ENCODE results near the gene ADAM30.

ADAM30 gene

DNA sequence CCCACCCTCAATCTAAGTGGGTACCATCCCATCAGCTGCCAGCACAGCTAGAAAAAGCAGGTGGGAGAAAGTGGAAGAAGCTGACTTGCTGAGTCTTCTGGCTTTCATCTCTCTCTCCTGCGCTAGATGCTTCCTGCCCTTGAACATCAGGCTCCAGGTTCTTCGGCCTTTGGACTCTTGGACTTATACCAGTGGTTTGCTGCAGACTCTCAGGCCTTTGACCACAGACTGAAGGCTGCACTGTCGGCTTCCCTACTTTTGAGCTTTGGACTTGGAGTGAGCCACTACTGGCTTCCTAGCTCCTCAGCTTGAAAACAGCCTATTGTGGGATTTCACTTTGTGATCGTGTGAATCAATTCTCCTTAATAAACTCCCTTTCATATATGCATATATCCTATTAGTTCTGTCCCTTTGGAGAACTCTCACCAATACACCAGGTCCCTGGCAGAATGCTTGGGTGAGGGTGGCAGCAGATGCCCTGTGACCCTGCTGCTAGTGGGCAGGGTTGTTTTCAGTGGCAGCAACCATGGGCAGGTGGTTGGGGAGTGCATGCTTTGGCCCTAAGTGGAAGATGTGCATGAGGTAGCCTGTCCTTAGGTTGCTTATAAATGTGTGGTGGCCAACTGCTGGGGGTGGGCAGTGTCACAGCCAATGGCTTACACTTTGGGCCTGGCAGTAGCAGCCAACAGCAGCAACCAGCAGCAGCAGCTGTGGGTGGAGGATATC is 10.8 kb upstream of the ADAM30 start:
- no peak for TF ChIP-seq POLR2AphosphoS5 (IDR thresholded peaks at IDR 0.05; ENCODE audit: low read depth, low read length)
- no peak for TF ChIP-seq TAF1 (IDR thresholded peaks at IDR 0.05; ENCODE audit: borderline replicate concordance, insufficient read depth, low read length)
- TF ChIP-seq, protein P1, sequence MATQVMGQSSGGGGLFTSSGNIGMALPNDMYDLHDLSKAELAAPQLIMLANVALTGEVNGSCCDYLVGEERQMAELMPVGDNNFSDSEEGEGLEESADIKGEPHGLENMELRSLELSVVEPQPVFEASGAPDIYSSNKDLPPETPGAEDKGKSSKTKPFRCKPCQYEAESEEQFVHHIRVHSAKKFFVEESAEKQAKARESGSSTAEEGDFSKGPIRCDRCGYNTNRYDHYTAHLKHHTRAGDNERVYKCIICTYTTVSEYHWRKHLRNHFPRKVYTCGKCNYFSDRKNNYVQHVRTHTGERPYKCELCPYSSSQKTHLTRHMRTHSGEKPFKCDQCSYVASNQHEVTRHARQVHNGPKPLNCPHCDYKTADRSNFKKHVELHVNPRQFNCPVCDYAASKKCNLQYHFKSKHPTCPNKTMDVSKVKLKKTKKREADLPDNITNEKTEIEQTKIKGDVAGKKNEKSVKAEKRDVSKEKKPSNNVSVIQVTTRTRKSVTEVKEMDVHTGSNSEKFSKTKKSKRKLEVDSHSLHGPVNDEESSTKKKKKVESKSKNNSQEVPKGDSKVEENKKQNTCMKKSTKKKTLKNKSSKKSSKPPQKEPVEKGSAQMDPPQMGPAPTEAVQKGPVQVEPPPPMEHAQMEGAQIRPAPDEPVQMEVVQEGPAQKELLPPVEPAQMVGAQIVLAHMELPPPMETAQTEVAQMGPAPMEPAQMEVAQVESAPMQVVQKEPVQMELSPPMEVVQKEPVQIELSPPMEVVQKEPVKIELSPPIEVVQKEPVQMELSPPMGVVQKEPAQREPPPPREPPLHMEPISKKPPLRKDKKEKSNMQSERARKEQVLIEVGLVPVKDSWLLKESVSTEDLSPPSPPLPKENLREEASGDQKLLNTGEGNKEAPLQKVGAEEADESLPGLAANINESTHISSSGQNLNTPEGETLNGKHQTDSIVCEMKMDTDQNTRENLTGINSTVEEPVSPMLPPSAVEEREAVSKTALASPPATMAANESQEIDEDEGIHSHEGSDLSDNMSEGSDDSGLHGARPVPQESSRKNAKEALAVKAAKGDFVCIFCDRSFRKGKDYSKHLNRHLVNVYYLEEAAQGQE (IDR thresholded peaks at IDR 0.05; ENCODE audit: insufficient read depth in 1 of 2, low read depth in 2 of 2, low read length in 2 of 2) = no peak
- TF ChIP-seq FOXP2 (optimal IDR thresholded peaks at IDR 0.05; ENCODE audit: borderline replicate concordance, extremely low read depth, extremely low read length, insufficient read depth) = no peak
- no peak for TF ChIP-seq SIN3A (IDR thresholded peaks at IDR 0.05; ENCODE audit: borderline replicate concordance, insufficient read depth, low read length)

DNA sequence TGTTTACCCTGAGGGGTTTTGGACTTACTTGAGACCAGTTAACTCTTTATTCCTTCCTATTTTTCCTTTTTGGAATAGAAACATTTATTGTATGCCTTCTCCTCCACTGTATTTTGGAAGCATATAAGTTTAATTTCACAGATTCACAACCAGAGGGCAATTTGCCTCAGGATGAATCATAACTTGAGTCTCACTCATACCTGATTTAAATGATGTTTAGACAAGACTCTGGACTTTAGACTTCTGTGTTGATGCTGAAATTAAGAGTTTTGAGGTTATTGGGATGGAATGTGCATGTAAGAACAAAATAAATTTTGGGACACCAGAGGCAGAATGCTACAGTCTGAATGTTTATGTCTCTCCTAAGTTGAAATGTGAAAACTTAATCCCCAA is 7.1 kb upstream of the ADAM30 start:
- TF ChIP-seq, protein P1 (IDR thresholded peaks at IDR 0.05; ENCODE audit: insufficient read depth in 1 of 2, low read depth in 2 of 2, low read length in 2 of 2) = no peak
- no peak for TF ChIP-seq TAF1 (IDR thresholded peaks at IDR 0.05; ENCODE audit: borderline replicate concordance, insufficient read depth, low read length)
- no peak for TF ChIP-seq SIN3A (IDR thresholded peaks at IDR 0.05; ENCODE audit: borderline replicate concordance, insufficient read depth, low read length)
- no peak for TF ChIP-seq POLR2AphosphoS5 (IDR thresholded peaks at IDR 0.05; ENCODE audit: low read depth, low read length)
- no peak for TF ChIP-seq FOXP2 (optimal IDR thresholded peaks at IDR 0.05; ENCODE audit: borderline replicate concordance, extremely low read depth, extremely low read length, insufficient read depth)

DNA sequence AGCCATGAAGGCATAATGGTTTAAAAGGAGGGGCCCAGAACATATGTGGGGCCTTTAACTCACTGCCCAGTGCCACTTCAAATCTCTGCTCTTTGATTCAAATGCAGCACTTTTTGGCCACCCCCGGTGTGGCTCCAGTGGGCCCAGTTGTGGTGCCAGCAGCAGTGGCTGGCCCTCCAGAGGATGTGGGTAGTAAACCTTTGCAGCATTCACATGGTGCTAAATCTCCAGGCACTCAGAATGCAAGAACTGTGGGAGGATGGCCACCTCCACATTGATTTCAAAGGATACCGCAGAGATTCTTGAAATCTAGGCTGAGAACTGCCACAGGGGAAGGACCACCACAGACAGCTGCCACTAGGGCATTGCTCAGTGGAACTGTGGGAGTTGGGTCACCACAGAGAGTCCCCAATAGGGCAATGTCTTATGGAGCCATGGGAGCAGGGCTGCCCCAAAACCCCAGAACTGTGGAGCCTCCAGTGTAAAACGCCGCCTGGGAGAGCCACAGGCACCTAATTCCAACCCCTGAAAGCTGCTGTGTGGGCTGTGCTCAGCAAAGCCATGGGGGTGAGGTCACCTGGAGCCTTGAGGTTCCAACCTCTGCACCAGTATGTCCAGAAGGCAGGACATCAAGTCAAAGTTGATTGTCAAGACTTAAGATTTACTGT is 6.6 kb upstream of the ADAM30 start:
- TF ChIP-seq POLR2AphosphoS5 (IDR thresholded peaks at IDR 0.05; ENCODE audit: low read depth, low read length) (no peak), TAF1 (IDR thresholded peaks at IDR 0.05; ENCODE audit: borderline replicate concordance, insufficient read depth, low read length) (no peak), FOXP2 (optimal IDR thresholded peaks at IDR 0.05; ENCODE audit: borderline replicate concordance, extremely low read depth, extremely low read length, insufficient read depth) (no peak)
- TF ChIP-seq, protein P1 (IDR thresholded peaks at IDR 0.05; ENCODE audit: insufficient read depth in 1 of 2, low read depth in 2 of 2, low read length in 2 of 2) = no peak

DNA sequence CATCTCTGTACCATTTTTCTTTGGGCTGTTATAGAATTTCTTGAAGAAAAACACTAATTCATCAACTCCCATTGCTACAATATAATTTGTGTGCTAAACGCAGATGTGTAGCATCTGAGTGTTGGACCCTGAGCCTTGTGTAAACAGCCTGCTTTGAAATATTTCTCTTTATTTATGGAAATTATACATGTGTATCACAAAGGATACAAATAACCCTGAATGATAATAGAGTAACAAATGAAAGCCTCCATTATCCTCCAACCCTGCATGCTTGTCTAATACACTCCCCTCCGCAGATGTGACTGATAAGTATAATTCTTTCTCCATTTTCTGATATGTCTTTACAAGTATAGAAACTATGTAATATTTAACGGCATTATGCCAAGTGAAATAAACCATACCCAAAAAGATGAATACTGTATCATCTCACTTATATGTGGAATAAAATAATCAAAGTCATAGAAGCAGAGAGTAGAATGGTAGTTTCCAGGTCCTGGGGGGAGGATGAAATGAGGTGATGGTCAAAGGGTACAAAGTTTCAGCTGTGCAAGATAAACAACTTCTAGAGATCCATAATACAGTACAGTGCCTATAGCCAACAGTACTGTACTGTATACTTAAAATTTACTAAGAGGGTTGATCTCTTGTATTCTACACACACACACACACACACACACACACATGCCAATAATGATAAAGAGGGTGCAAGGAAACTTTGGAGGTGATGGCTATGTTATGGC is 2.8 kb upstream of the ADAM30 start:
- no peak for TF ChIP-seq TAF1 (IDR thresholded peaks at IDR 0.05; ENCODE audit: borderline replicate concordance, insufficient read depth, low read length)
- TF ChIP-seq, protein P1 (IDR thresholded peaks at IDR 0.05; ENCODE audit: insufficient read depth in 1 of 2, low read depth in 2 of 2, low read length in 2 of 2) = no peak
- TF ChIP-seq FOXP2 (optimal IDR thresholded peaks at IDR 0.05; ENCODE audit: borderline replicate concordance, extremely low read depth, extremely low read length, insufficient read depth) = no peak
- no peak for TF ChIP-seq POLR2AphosphoS5 (IDR thresholded peaks at IDR 0.05; ENCODE audit: low read depth, low read length)
- TF ChIP-seq SIN3A (IDR thresholded peaks at IDR 0.05; ENCODE audit: borderline replicate concordance, insufficient read depth, low read length) = no peak
